ENCODE data around the gene SERTAD4.

GRCh38 chr1:210214573-210215409 is 17.8 kb upstream of the SERTAD4 start:
- TF ChIP-seq CTCF (IDR thresholded peaks at IDR 0.05 in 8 of 11, conservative IDR thresholded peaks at IDR 0.05 in 3 of 11) (no peak), POLR2AphosphoS5 (IDR thresholded peaks at IDR 0.05) (no peak)

Data from spleen (tissue), 7 donors.